CD4-positive, alpha-beta T cell (primary cell): ENCODE results near the gene KRTAP10-3. TPM values are rescaled to one million over a fixed set of nuclear protein-coding genes. Genes with fewer than 3 reads are reported as not detected.

Source experiments
- ATAC-seq: fragments of 200-7000 bp; cut with Tn5 transposase; one replicate; pipeline ENCODE4 v1.10.0; 2022; ENCODE audit warnings: mild to moderate bottlenecking; ENCODE audit not compliant: poor library complexity
- CTCF ChIA-PET: fragments of 350-600 bp; sonication (Branson Sonifier 250); formaldehyde crosslinking; loops from one replicate; lab custom pipeline; 2021; ENCODE audit warnings: antibody characterized with exemption, inconsistent platforms; lab: Charles Lee
- POLR2A ChIA-PET: fragments of 350-600 bp; sonication (Branson Sonifier 250); formaldehyde crosslinking; loops from one replicate; lab custom pipeline; 2021; ENCODE audit warnings: antibody characterized with exemption, inconsistent platforms; lab: Charles Lee
- DNase-seq, 14 experiments: peaks; one replicate each; pipeline ENCODE4 v3.0.0-alpha.2; 2013 to 2020; ENCODE audit warnings: mixed read lengths in 2 of 14
- H3K27ac ChIP-seq, 2 donors: one replicate each; pipeline versions ENCODE4 v1.5.1 to v1.7.0; 2013; ENCODE audit warnings: low read length in 2 of 2, low read depth in 1 of 2, mild to moderate bottlenecking in 1 of 2
- H3K27me3 ChIP-seq, 2 experiments: 1 replicate in 1 of 2; 2 replicates in 1 of 2; pipeline versions ENCODE4 v1.6.1 to v1.7.0; 2013; ENCODE audit warnings: low read length in 2 of 2, control low read depth in 1 of 2, mild to moderate bottlenecking in 1 of 2, moderate library complexity in 1 of 2; ENCODE audit not compliant: insufficient read depth in 2 of 2, control insufficient read depth in 1 of 2
- H3K36me3 ChIP-seq: one replicate; pipeline ENCODE4 v1.6.1; 2013; ENCODE audit warnings: low read length, control low read depth; ENCODE audit not compliant: insufficient read depth
- H3K4me1 ChIP-seq: one replicate; pipeline ENCODE4 v1.6.1; 2013; ENCODE audit warnings: low read length, control low read depth; ENCODE audit not compliant: insufficient read depth
- H3K4me3 ChIP-seq: one replicate; pipeline ENCODE4 v1.5.1; 2013; ENCODE audit warnings: mild to moderate bottlenecking, low read length, moderate library complexity
- H3K9me3 ChIP-seq, 2 experiments: 1 replicate in 1 of 2; 2 replicates in 1 of 2; pipeline versions ENCODE4 v1.6.1 to v1.7.0; 2013; ENCODE audit warnings: low read length in 2 of 2, mild to moderate bottlenecking in 2 of 2, control low read depth in 1 of 2, moderate library complexity in 1 of 2; ENCODE audit not compliant: control insufficient read depth in 1 of 2, insufficient read depth in 1 of 2
- H3K27ac Mint-ChIP-seq: one replicate; pipeline ENCODE4 v1.8.0; 2020; ENCODE audit warnings: mixed read lengths
- H3K27me3 Mint-ChIP-seq: one replicate; pipeline ENCODE4 v1.8.0; 2021; ENCODE audit warnings: mixed read lengths
- H3K36me3 Mint-ChIP-seq: one replicate; pipeline ENCODE4 v1.8.0; 2021; ENCODE audit warnings: low read depth, mixed read lengths
- H3K4me1 Mint-ChIP-seq: one replicate; pipeline ENCODE4 v1.8.0; 2021; ENCODE audit warnings: low read depth, mixed read lengths
- H3K4me3 Mint-ChIP-seq: one replicate; pipeline ENCODE4 v1.8.0; 2020; ENCODE audit warnings: mild to moderate bottlenecking, mixed read lengths
- H3K9me3 Mint-ChIP-seq: one replicate; pipeline ENCODE4 v1.8.0; 2020; ENCODE audit warnings: mixed read lengths
- intact Hi-C, 2 experiments: fragments of 100-400 bp; cut with DNase I in 1 of 2; cut with micrococcal nuclease in 1 of 2; formaldehyde crosslinking; loops; one replicate each; pipeline versions ENCODE4 v1.15.1 to v1.9.0; 2023 to 2025; cut with DNase I, micrococcal nuclease
- total RNA-seq, 174 experiments: library from RNA in 2 of 174; stranded (reverse) in 2 of 174; gene quantifications; one replicate each; pipeline ENCODE4 v1.2.3 and lab custom pipeline; 2021 to 2026
- TF ChIP-seq, protein P1 (sequence below): fragments of 200-600 bp; IDR thresholded peaks from one replicate; pipeline ENCODE4 v1.8.0; 2022; ENCODE audit warnings: antibody characterized with exemption, mild to moderate bottlenecking

The KRTAP10-3 gene
- total RNA-seq, 2 experiments from 2014 or later, result not detected

DNA sequence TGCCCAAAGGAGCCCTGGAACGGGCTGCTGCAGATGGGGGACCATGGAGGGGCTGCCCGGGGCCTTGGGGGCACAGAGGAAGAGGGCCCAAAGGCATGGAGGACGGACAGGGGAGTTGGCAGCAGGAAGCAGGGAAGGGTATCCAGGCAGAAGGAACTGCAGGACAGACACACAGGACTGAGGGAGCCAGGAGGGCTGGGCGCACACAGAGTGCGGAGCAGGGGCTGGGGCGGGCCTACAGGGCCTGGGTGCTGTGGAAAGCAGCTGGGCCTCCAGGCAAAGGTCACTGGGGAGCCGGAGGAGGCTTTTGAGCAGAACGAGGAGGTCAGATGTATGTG is 46.7 kb downstream of the KRTAP10-3 start:
- no peak overlapping the region for H3K4me3 Mint-ChIP-seq
- no peak overlapping the region for H3K4me3 ChIP-seq
- H3K27me3 ChIP-seq, result no peaks in the 10 kb centered on the region
- no peak overlapping the region for H3K27ac Mint-ChIP-seq
- no peaks in the 10 kb centered on the region for H3K36me3 ChIP-seq
- H3K4me1 Mint-ChIP-seq, result no peaks in the 10 kb centered on the region
- ChIA-PET CTCF (interaction anchor here (2.9 to 3.3 kb wide), 2 partner anchors 230 to 282 kb away, joined by 24 to 41 read pairs; no protein-coding TSS in a partner anchor), POLR2A (no interaction called here)
- ATAC-seq (no peak), DNase-seq (no peak)
- H3K27ac ChIP-seq, result no peak overlapping the region
- TF ChIP-seq, protein P1, sequence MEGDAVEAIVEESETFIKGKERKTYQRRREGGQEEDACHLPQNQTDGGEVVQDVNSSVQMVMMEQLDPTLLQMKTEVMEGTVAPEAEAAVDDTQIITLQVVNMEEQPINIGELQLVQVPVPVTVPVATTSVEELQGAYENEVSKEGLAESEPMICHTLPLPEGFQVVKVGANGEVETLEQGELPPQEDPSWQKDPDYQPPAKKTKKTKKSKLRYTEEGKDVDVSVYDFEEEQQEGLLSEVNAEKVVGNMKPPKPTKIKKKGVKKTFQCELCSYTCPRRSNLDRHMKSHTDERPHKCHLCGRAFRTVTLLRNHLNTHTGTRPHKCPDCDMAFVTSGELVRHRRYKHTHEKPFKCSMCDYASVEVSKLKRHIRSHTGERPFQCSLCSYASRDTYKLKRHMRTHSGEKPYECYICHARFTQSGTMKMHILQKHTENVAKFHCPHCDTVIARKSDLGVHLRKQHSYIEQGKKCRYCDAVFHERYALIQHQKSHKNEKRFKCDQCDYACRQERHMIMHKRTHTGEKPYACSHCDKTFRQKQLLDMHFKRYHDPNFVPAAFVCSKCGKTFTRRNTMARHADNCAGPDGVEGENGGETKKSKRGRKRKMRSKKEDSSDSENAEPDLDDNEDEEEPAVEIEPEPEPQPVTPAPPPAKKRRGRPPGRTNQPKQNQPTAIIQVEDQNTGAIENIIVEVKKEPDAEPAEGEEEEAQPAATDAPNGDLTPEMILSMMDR, result no peak
- H3K9me3 Mint-ChIP-seq, result no peaks in the 10 kb centered on the region
- H3K9me3 ChIP-seq, result no peaks in the 10 kb centered on the region
- intact Hi-C loops, result loop anchor here (2.0 to 5.0 kb wide), 3 partner anchors 365 to 425 kb away; no protein-coding TSS in a partner anchor
- no peaks in the 10 kb centered on the region for H3K36me3 Mint-ChIP-seq
- H3K27me3 Mint-ChIP-seq, result no peaks in the 10 kb centered on the region
- peaks cover 12% of the 10 kb centered on the region for H3K4me1 ChIP-seq

DNA sequence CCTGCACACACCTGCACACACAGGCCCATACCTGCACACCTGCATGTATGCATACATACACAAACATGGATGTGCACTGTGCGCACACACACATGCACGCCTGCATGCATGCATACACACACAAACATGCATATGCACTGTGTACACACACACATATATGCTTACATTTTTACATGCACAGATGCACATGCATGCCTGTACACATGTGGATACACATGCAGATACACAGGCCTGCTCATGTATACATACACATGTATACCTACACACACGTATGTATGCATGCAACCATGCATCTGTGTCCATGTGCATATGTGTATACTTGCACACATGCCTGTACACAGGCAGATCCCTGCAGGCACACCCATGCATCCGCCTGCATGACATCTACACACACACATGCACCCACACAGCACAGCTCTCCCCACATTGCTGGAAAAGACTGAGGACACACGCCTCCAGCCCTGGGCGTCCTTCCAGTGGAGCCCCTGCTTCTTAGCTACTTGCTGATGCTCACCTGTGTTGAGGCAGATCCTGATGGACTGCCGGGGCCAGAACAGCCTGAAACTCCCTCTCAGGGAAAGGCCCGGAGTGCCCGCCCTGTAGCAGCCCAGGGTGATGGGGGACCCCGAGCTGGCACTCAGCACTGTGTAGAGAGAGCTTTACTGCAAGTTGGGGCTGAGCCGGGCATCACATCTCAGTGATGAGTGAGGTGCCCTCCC is 47.2 kb downstream of the KRTAP10-3 start:
- intact Hi-C loops, result loop anchor here (2.0 to 5.0 kb wide), 3 partner anchors 366 to 426 kb away; no protein-coding TSS in a partner anchor

DNA sequence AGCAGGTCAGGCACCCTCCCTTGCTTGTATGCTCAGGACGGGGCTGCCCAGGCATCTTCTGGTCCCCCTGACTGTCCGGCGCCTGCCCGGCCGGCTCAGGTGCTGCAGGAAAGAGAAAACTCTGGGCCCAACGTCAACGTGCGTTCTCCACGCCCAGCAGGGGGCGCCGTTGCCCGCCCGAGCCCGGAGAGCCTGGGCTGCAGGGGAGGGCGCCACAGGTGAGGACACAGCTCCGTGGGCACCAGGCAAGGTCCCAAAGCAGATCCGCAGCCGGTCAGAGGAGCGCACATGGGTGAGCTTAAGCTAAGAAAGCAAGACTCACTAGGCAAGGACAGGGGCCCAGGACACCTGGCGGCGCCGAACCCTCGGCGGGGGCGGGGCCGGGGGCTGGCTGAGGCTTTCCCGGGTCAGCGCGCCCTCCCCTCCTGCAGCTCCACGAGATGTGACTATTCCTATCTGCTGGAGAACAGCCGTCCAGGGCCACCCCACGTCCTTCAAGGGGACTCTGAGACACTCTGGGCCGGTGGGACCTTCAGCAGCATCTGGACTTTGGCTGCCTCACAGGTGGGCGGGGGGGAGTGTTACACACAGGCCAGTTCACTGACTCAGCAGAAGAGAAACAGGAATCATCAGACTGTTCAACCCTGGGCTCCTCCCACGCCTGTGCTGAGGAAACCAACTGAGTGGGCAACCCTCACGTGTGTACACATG is 47.9 kb downstream of the KRTAP10-3 start:
- POLR2A ChIA-PET, result interaction anchor here (0.6 to 1.9 kb wide), 6 partner anchors 108 to 417 kb away, joined by 3 to 14 read pairs (median 5); partner anchors contain the start of gene KRTAP12-3
- Mint-ChIP-seq H3K36me3 (no peaks in the 10 kb centered on the region), H3K4me3 (peak overlapping the region; percentile 42), H3K27me3 (no peaks in the 10 kb centered on the region), H3K27ac (no peak overlapping the region), H3K4me1 (no peaks in the 10 kb centered on the region), H3K9me3 (no peaks in the 10 kb centered on the region)
- TF ChIP-seq, protein P1, result peak; percentile 96
- H3K4me3 ChIP-seq, result peak overlapping the region; percentile 41
- peaks cover 12% of the 10 kb centered on the region for H3K4me1 ChIP-seq
- no peaks in the 10 kb centered on the region for H3K36me3 ChIP-seq
- H3K27ac ChIP-seq, result no peak overlapping the region
- intact Hi-C loops, result loop anchor here (1.0 to 5.0 kb wide), 5 partner anchors 232 to 427 kb away; no protein-coding TSS in a partner anchor
- DNase-seq, result peak; percentile 68 to 91 (median 82)
- H3K9me3 ChIP-seq, result no peaks in the 10 kb centered on the region
- ATAC-seq, result peak; percentile 96
- no peaks in the 10 kb centered on the region for H3K27me3 ChIP-seq
- CTCF ChIA-PET, result interaction anchor here (0.6 to 3.3 kb wide), 7 partner anchors 220 to 364 kb away, joined by 3 to 41 read pairs (median 4); no protein-coding TSS in a partner anchor

More for the DNA sequence above, 47.2 kb downstream of the KRTAP10-3 start:
- Histone ChIP-seq H3K36me3 (no peaks in the 10 kb centered on the region), H3K27me3 (no peaks in the 10 kb centered on the region), H3K4me1 (peaks cover 12% of the 10 kb centered on the region), H3K9me3 (no peaks in the 10 kb centered on the region), H3K4me3 (no peak overlapping the region), H3K27ac (no peak overlapping the region)
- no peak for ATAC-seq
- no peak for DNase-seq
- H3K27ac Mint-ChIP-seq, result no peak overlapping the region
- no peaks in the 10 kb centered on the region for H3K9me3 Mint-ChIP-seq
- POLR2A ChIA-PET, result interaction anchor here (1.1 to 1.9 kb wide), 5 partner anchors 107 to 282 kb away, joined by 4 to 14 read pairs (median 5); partner anchors contain the start of gene KRTAP12-3
- no peaks in the 10 kb centered on the region for H3K27me3 Mint-ChIP-seq
- TF ChIP-seq, protein P1, result no peak
- peak overlapping the region; percentile 42 for H3K4me3 Mint-ChIP-seq
- CTCF ChIA-PET, result interaction anchor here (0.6 to 3.3 kb wide), 6 partner anchors 231 to 364 kb away, joined by 3 to 41 read pairs (median 6); no protein-coding TSS in a partner anchor
- H3K36me3 Mint-ChIP-seq, result no peaks in the 10 kb centered on the region
- H3K4me1 Mint-ChIP-seq, result no peaks in the 10 kb centered on the region
